K562 (cell line): ENCODE data around the gene PPIL1. TPM values are rescaled to one million over a fixed set of nuclear protein-coding genes. Genes with fewer than 3 reads are reported as not detected.

Experiments
- HNRNPUL1 ChIP-seq: fragments of 200-400 bp; formaldehyde crosslinking; IDR thresholded peaks from 2 replicates; pipeline ENCODE4 v1.6.1; 2017; ENCODE audit warnings: low read length
- PREB ChIP-seq: sonication (generic); formaldehyde crosslinking; IDR thresholded peaks from 2 replicates; pipeline ENCODE4 v1.8.1; 2023; ENCODE audit warnings: mild to moderate bottlenecking, missing genetic modification reagents
- RBM39 ChIP-seq: fragments of 200-400 bp; formaldehyde crosslinking; optimal IDR thresholded peaks from 2 replicates; pipeline ENCODE3; 2018; ENCODE audit warnings: low read depth, low read length
- REST ChIP-seq, 2 experiments: fragments of 450-650 bp; formaldehyde crosslinking in 1 of 2; IDR thresholded peaks; 2 replicates each; pipeline versions ENCODE4 v1.4.0 to v1.6.1; 2014 to 2020; ENCODE audit warnings: mild to moderate bottlenecking in 2 of 2, borderline replicate concordance in 1 of 2, low read depth in 1 of 2
- polyA plus RNA-seq, 8 experiments: library from polyadenylated mRNA; depleted of rRNA in 4 of 8; stranded (reverse) in 5 of 8; unstranded in 3 of 8; fragments of >200 nt; fragmentation: Nextera tagmentation in 2 of 8; fragmentation: Illumina TruSeq in 1 of 8; extraction: Ambion mirVana in 2 of 8; extraction: Trizol in 1 of 8; gene quantifications; 2 replicates each; pipeline versions ENCODE4 v1.2.1 to v1.2.3, GENCODE V29; 2011 to 2014; ENCODE audit warnings: inconsistent platforms in 1 of 8, missing spikeins in 1 of 8
- total RNA-seq, 7 experiments: library from RNA; depleted of rRNA in 6 of 7; stranded (reverse); fragments of >200 nt in 6 of 7; fragmentation: Illumina TruSeq in 2 of 7; extraction: Trizol in 2 of 7; gene quantifications; 2 replicates each; pipeline versions ENCODE4 v1.2.1 to v1.2.3, GENCODE V29; 2011 to 2021; ENCODE audit warnings: low replicate concordance in 1 of 7

The PPIL1 gene
- total and polyA plus RNA-seq, 9 of the 15 experiments (the other 6 are each of a cell fraction or from before 2014, with no cell fraction given) = 65.8 to 205 (median 130) TPM

GRCh38 chr6:36873612-36874442 lies 776 bp downstream of the PPIL1 start (continued):
- TF ChIP-seq REST (IDR thresholded peaks at IDR 0.05; ENCODE audit: borderline replicate concordance) = no peak; the same call in 1 of the 2 replicates
- no peak for TF ChIP-seq REST (CRISPR knock-in tag; IDR thresholded peaks at IDR 0.05; ENCODE audit: low read depth)
- peak; percentile 28 for TF ChIP-seq RBM39
- TF ChIP-seq HNRNPUL1 = no peak
- no peak for TF ChIP-seq PREB (CRISPR knock-in tag)
